BLaER1 (cell line): ENCODE measurements around the gene SNTG2.
A peak's percentile ranks its signal among the peaks of the same experiment; 100 is the strongest.

Source experiments
- H3K27ac ChIP-seq: shearing (Covaris generic); formaldehyde crosslinking; 2 replicates; pipeline ENCODE4 v1.8.1; 2022
- H3K27me3 ChIP-seq: shearing (Covaris generic); formaldehyde crosslinking; 2 replicates; pipeline ENCODE4 v1.8.1; 2022
- H3K36me3 ChIP-seq: shearing (Covaris generic); formaldehyde crosslinking; 2 replicates; pipeline ENCODE4 v1.8.1; 2022
- H3K4me1 ChIP-seq: shearing (Covaris generic); formaldehyde crosslinking; 2 replicates; pipeline ENCODE4 v1.8.1; 2022
- H3K4me2 ChIP-seq: shearing (Covaris generic); formaldehyde crosslinking; 2 replicates; pipeline ENCODE4 v1.8.1; 2022
- H3K4me3 ChIP-seq: shearing (Covaris generic); formaldehyde crosslinking; 2 replicates; pipeline ENCODE4 v1.8.1; 2022
- H3K9ac ChIP-seq: shearing (Covaris generic); formaldehyde crosslinking; 2 replicates; pipeline ENCODE4 v1.8.1; 2022
- H3K9me3 ChIP-seq: shearing (Covaris generic); formaldehyde crosslinking; 2 replicates; pipeline ENCODE4 v1.8.1; 2022
- H4K20me1 ChIP-seq: shearing (Covaris generic); formaldehyde crosslinking; 2 replicates; pipeline ENCODE4 v1.8.1; 2022
- Cebpa-rat ChIP-seq: shearing (Covaris generic); IDR thresholded peaks from 2 replicates; pipeline ENCODE4 v1.8.1; 2022

Gene SNTG2

DNA sequence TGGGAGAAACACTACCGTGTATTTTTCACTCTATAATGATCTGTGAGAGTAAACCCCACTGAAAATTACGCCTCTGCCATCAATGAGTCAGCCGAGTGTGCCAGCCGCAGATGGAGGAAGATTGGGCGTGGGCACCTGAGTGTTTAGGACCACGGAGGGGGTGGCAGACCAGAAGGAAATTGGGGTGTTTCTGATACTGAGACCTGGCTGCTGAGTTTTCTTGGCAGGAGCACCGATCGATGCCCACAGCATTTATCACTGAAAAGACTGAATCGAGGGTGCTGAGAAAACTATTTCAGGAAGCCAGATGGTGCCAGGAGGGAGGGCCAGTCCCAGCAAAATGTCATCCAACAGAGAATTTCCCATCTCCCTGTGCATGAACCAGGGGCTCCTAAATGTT lies 370.7 kb downstream of the SNTG2 start:
- H3K9me3 ChIP-seq = no peaks in the 10 kb centered on the region
- no peaks in the 10 kb centered on the region for H4K20me1 ChIP-seq
- no peaks in the 10 kb centered on the region for H3K4me1 ChIP-seq
- no peak overlapping the region for H3K4me3 ChIP-seq
- H3K9ac ChIP-seq = no peak overlapping the region
- H3K27me3 ChIP-seq = no peaks in the 10 kb centered on the region
- no peaks in the 10 kb centered on the region for H3K36me3 ChIP-seq
- H3K27ac ChIP-seq = no peak overlapping the region
- H3K4me2 ChIP-seq = no peak overlapping the region
- no peak for TF ChIP-seq Cebpa-rat

DNA sequence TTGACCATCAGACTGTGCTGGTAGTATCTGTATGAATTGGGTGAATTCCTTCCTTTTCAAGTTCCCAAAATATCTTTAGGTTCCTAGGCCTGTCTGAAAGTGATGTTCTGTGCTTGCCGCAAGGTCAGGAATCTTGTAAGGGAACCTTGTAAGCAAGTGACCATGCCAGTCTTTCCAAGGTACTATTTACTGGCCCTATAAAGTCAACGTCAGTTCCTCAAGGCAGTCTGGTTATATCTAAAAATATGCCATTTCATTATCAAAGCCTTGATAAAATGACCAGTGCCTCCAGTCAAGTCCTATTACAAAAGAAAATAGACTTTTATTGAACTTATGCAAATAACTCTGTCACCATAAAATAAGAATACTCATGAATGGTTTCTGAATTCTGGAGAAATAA lies 374.2 kb downstream of the SNTG2 start:
- H3K4me3 ChIP-seq = no peak overlapping the region
- no peaks in the 10 kb centered on the region for H3K9me3 ChIP-seq
- H3K4me1 ChIP-seq = peaks cover 7% of the 10 kb centered on the region; the same call in 1 of the 2 replicates
- no peak overlapping the region for H3K4me2 ChIP-seq
- no peaks in the 10 kb centered on the region for H4K20me1 ChIP-seq
- no peaks in the 10 kb centered on the region for H3K36me3 ChIP-seq
- H3K27ac ChIP-seq = no peak overlapping the region
- H3K27me3 ChIP-seq = no peaks in the 10 kb centered on the region
- no peak for TF ChIP-seq Cebpa-rat
- no peak overlapping the region for H3K9ac ChIP-seq

DNA sequence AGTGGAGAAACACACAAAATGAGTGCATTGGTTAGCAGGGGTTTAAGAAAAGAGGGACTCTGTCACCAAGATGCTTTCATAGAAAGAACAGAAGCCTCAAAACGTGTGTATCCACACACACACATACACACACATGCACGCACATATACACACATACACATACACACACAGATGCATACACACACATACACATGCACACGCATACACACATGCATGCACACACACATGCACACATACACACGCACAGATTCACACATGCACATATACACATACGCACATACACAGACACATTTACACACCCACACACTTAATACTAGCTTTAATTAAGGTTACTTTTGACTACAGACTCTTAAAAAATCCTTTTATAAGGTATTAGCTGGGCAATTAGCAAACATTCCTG lies 378.0 kb downstream of the SNTG2 start:
- TF ChIP-seq Cebpa-rat = no peak
- no peak overlapping the region for H3K9ac ChIP-seq
- peaks cover 7% of the 10 kb centered on the region; the same call in 1 of the 2 replicates for H3K4me1 ChIP-seq
- H3K4me2 ChIP-seq = no peak overlapping the region
- no peaks in the 10 kb centered on the region for H3K36me3 ChIP-seq
- H3K4me3 ChIP-seq = no peak overlapping the region
- 0 out of 2 replicates have a peak, but pooled peaks cover 4% of the 10 kb centered on the region for H3K9me3 ChIP-seq
- no peaks in the 10 kb centered on the region for H3K27me3 ChIP-seq
- no peak overlapping the region for H3K27ac ChIP-seq
- H4K20me1 ChIP-seq = no peaks in the 10 kb centered on the region

DNA sequence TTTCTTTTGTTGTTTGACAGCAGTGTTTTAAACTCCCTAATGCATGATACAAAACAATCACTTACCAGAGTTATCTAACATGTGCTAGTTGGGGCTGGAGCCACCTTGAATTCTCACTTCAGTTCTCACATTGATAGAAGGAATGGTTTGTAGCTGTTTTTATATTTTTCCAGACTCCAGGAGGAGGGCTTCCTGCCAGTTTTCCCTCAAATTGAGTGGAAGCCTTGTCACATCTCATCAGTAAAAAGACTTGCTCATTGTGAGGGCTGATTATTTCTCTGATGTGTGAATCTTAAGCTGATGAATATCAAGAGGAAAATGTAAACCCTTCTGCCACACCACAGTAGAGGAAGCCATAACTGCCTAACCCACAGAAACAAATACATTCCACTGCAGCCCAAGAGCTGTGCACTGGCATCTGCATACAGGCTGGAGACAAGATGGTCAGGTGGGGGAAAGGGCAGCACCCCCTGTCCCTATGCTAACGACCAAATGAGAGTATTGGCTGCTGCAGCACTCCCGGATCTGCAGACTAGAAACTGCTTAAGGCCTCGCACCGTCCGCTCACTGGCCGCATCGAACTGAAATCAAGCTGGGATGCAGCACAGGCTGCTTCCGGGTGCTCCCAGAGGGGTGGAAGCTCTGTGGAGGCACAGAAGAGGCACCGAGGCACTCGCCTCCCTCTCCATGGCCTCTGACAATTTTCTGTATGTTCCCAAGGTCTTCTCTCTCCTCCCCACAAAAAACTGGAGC lies 388.9 kb downstream of the SNTG2 start:
- H3K36me3 ChIP-seq = no peaks in the 10 kb centered on the region
- H3K4me3 ChIP-seq = no peak overlapping the region
- peaks cover 14% of the 10 kb centered on the region for H3K4me1 ChIP-seq
- H3K4me2 ChIP-seq = no peak overlapping the region
- peaks cover 3% of the 10 kb centered on the region; the same call in 1 of the 2 replicates for H3K9me3 ChIP-seq
- H3K27me3 ChIP-seq = no peaks in the 10 kb centered on the region
- no peak for TF ChIP-seq Cebpa-rat
- no peak overlapping the region for H3K27ac ChIP-seq
- no peak overlapping the region for H3K9ac ChIP-seq
- no peaks in the 10 kb centered on the region for H4K20me1 ChIP-seq

DNA sequence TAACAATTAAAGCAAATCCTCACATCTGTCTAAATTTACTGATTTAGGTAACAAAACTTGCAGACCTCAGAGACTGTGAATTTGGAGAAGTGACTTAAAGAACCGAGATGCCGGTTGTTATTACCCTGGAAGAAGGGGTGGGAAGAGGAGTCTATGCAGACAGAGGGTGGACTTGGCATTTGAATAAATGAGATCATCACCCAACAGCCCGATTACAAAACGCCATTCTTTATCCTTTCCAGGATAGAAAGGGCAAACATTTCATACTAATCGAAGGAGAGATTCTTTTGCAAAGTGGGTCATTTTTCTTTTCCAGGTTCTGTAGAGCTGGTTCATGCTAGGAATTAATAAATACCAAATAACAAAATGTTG lies 389.5 kb downstream of the SNTG2 start:
- Histone ChIP-seq H3K4me1 (peaks cover 14% of the 10 kb centered on the region), H3K27me3 (no peaks in the 10 kb centered on the region), H3K4me2 (no peak overlapping the region), H3K9ac (no peak overlapping the region), H3K27ac (no peak overlapping the region), H3K36me3 (no peaks in the 10 kb centered on the region), H3K9me3 (peaks cover 3% of the 10 kb centered on the region; the same call in 1 of the 2 replicates), H3K4me3 (no peak overlapping the region), H4K20me1 (no peaks in the 10 kb centered on the region)
- no peak for TF ChIP-seq Cebpa-rat

DNA sequence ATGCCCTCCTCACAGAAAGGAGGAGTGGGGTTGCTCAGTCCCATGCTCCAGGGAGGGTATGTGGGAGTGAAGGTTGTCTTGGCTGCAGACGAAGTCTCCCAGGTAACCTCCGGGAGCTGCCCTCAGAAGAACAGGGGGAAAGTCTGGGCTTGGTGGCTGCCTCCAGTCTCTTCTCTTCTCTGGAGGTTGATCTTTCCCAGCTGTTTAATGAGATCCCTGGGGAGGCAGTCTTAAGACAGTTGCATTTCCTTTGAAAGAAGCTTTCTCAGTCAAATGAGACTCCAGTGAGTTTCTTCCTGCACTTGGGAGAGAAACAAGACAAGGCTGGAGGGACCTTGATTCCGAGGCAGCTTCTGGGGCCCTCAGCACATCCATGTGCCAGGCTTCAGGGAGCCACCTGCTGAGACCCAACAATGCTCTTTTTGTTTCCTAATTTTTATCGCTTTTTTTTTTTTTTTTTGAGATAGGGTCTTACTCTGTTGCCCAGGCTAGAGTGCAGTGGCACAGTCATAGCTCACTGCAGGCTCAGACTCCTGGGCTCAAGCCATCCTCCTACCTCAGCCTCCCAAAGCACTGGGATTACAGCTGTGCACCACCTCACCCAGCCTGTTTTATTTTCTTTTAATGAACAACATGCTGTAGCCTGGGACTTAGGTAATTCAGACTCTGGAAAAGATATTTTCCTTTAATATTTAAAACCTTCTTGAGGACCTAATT lies 390.9 kb downstream of the SNTG2 start:
- Histone ChIP-seq H3K9me3 (peaks cover 2% of the 10 kb centered on the region; the same call in 1 of the 2 replicates), H3K4me3 (no peak overlapping the region), H3K36me3 (no peaks in the 10 kb centered on the region), H4K20me1 (no peaks in the 10 kb centered on the region), H3K4me2 (peak overlapping the region; percentile 61), H3K9ac (no peak overlapping the region), H3K4me1 (peaks cover 14% of the 10 kb centered on the region), H3K27ac (no peak overlapping the region), H3K27me3 (no peaks in the 10 kb centered on the region)
- TF ChIP-seq Cebpa-rat = no peak

DNA sequence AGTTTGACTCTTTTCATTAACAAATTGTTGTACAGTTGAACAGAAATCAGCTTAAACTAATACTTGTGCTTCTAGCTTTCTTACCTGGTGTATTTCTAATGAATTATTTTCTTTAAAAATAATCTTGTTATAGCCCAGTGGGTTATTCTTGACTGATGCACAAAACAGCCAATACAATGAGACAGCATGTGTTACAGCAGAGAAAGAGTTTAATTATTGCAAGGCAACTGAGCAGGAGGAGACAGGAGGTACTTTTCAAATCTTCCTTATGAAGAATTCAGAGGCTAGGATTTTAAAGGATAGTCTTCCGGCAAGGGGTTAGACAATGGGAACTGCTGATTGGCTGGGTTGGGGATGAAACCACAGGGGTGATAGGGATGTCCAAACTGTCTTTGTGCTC lies 398.1 kb downstream of the SNTG2 start:
- Histone ChIP-seq H3K9me3 (peaks cover 31% of the 10 kb centered on the region), H3K27me3 (no peaks in the 10 kb centered on the region), H3K4me2 (no peak overlapping the region), H4K20me1 (no peaks in the 10 kb centered on the region), H3K4me3 (no peak overlapping the region), H3K36me3 (no peaks in the 10 kb centered on the region), H3K27ac (no peak overlapping the region), H3K9ac (no peak overlapping the region), H3K4me1 (no peaks in the 10 kb centered on the region)
- no peak for TF ChIP-seq Cebpa-rat

DNA sequence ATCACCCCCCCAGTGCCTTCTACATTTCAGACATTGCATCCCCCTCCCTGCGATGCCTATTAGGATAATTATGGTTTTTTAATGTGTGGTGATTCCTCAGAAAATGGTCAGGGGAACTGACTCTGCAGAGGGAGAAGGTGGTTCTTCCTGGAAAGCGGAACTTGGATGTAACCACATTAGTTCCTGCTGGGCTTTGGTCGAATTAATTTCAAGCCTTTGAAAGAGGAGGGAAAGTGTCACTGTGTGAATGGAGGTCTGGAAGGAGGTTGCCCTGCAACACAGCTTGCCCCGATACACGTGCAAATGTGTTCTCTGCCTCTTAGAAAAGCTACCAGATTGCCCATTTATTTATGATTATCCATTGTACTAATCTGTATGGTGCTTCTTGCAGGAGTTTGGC lies 399.5 kb downstream of the SNTG2 start:
- Histone ChIP-seq H3K9ac (no peak overlapping the region), H3K27me3 (no peaks in the 10 kb centered on the region), H3K4me3 (no peak overlapping the region), H3K4me2 (no peak overlapping the region), H3K4me1 (no peaks in the 10 kb centered on the region), H3K9me3 (peaks cover 31% of the 10 kb centered on the region), H3K27ac (no peak overlapping the region), H4K20me1 (no peaks in the 10 kb centered on the region), H3K36me3 (no peaks in the 10 kb centered on the region)
- TF ChIP-seq Cebpa-rat = no peak

DNA sequence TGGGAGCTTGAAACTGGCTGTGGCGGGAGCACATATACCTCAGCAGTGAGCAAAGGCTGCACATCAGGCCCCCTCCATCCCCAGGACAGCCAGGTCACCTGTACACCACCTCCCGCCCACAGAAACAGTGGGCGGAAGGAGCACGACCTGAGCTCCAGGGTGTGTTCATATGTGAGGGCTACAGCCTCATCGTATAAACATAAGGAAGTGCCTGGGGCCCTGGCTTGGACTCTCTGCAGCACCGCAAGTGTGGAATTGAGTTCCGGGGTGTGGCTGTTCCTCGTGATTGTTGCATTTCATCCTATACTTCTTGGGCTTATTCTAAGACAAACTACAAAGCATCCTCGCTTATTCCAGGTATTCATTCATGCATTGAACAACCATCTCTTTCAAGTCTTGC lies 402.5 kb downstream of the SNTG2 start:
- Histone ChIP-seq H3K4me2 (no peak overlapping the region), H3K9ac (no peak overlapping the region), H3K27me3 (no peaks in the 10 kb centered on the region), H3K36me3 (no peaks in the 10 kb centered on the region), H3K27ac (no peak overlapping the region), H3K4me1 (no peaks in the 10 kb centered on the region), H3K4me3 (no peak overlapping the region), H3K9me3 (peaks cover 19% of the 10 kb centered on the region), H4K20me1 (no peaks in the 10 kb centered on the region)
- no peak for TF ChIP-seq Cebpa-rat

DNA sequence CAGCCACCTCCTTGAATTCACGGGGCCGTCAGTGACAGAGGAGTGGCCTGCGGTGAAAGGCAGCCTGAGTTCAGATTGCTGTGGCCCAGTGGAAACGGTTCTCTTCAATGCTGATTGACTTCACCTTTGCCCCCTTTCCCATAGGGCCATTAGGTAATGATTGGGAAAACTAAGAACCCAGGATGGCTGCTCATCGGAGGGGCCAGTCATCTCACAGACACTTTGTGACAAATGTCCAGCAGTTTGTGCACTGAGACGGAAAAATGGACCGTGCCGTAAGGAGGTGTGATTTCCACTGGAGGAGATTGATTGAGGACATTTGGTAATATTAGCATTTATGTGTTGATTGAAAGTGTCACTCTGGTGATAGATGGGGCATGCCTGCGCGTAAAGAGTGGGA lies 402.9 kb downstream of the SNTG2 start:
- H3K36me3 ChIP-seq = no peaks in the 10 kb centered on the region
- H3K27ac ChIP-seq = no peak overlapping the region
- H3K4me2 ChIP-seq = no peak overlapping the region
- no peak overlapping the region for H3K9ac ChIP-seq
- H3K4me3 ChIP-seq = no peak overlapping the region
- H4K20me1 ChIP-seq = no peaks in the 10 kb centered on the region
- H3K4me1 ChIP-seq = no peaks in the 10 kb centered on the region
- H3K27me3 ChIP-seq = no peaks in the 10 kb centered on the region
- H3K9me3 ChIP-seq = peaks cover 15% of the 10 kb centered on the region
- no peak for TF ChIP-seq Cebpa-rat
